Karpas-422 (cell line): ENCODE measurements around the gene RAB33B. TPM values are rescaled to one million over a fixed set of nuclear protein-coding genes. Genes with fewer than 3 reads are reported as not detected.

Experiments
- DNase-seq: peaks from one replicate; pipeline ENCODE4 v3.0.0-alpha.2; 2015
- H2AFZ ChIP-seq: fragments of 200-600 bp; sonication (generic); 2 replicates; pipeline ENCODE4 v1.6.1; 2014; ENCODE audit warnings: antibody characterized with exemption, low read length, mixed read lengths
- H3K27ac ChIP-seq: fragments of 200-600 bp; sonication (generic); 2 replicates; pipeline ENCODE4 v1.5.1; 2014; ENCODE audit warnings: mild to moderate bottlenecking, low read length, moderate library complexity
- H3K27me3 ChIP-seq: fragments of 200-600 bp; sonication (generic); 2 replicates; pipeline ENCODE4 v1.6.1; 2014; ENCODE audit warnings: low read length, mixed read lengths
- H3K36me3 ChIP-seq: fragments of 200-600 bp; sonication (generic); 2 replicates; pipeline ENCODE4 v1.6.1; 2014; ENCODE audit warnings: low read length, mixed read lengths; ENCODE audit not compliant: insufficient read depth
- H3K4me1 ChIP-seq: fragments of 200-600 bp; sonication (generic); 2 replicates; pipeline ENCODE4 v1.6.1; 2014; ENCODE audit warnings: mild to moderate bottlenecking, low read length, mixed read lengths
- H3K4me2 ChIP-seq: fragments of 200-600 bp; sonication (generic); 2 replicates; pipeline ENCODE4 v1.6.1; 2014; ENCODE audit warnings: low read length, low read depth, mild to moderate bottlenecking; ENCODE audit not compliant: poor library complexity, severe bottlenecking
- H3K4me3 ChIP-seq: fragments of 200-600 bp; sonication (generic); 2 replicates; pipeline ENCODE4 v1.5.1; 2014; ENCODE audit warnings: mild to moderate bottlenecking, antibody characterized with exemption, low read length, mixed read lengths
- H3K79me2 ChIP-seq: fragments of 200-600 bp; sonication (generic); 2 replicates; pipeline ENCODE4 v1.6.1; 2014; ENCODE audit warnings: mild to moderate bottlenecking, low read length, mixed read lengths
- H3K9ac ChIP-seq: fragments of 200-600 bp; sonication (generic); 2 replicates; pipeline ENCODE4 v1.6.0; 2014; ENCODE audit warnings: low read length
- H3K9me2 ChIP-seq: fragments of 200-600 bp; sonication (generic), shearing (Covaris generic); replicated peaks from 2 replicates; pipeline ENCODE4 v1.6.0; 2014; ENCODE audit warnings: mild to moderate bottlenecking, low read length, moderate library complexity; ENCODE audit not compliant: insufficient read depth
- H3K9me3 ChIP-seq: fragments of 300-700, 200-600 bp; sonication (generic); 2 replicates; pipeline ENCODE4 v1.6.1; 2014; ENCODE audit warnings: low read length, mixed read lengths
- H4K20me1 ChIP-seq: fragments of 200-600 bp; sonication (generic); 2 replicates; pipeline ENCODE4 v1.6.1; 2014; ENCODE audit warnings: mild to moderate bottlenecking, antibody characterized with exemption, low read length, low read depth; ENCODE audit not compliant: insufficient read depth
- total RNA-seq: library from RNA; depleted of rRNA; stranded (reverse); fragments of >200 nt; shearing (Covaris generic); gene quantifications from 2 replicates; pipeline ENCODE4 v1.2.3, GENCODE V29; 2014; ENCODE audit warnings: low replicate concordance

RAB33B gene
- total RNA-seq, 1 experiment from 2014 or later: 17.2 TPM

GRCh38 chr4:139483000-139483399 lies 29.1 kb downstream of the RAB33B start:
- no peak for DNase-seq
- H3K4me3 ChIP-seq: no peak overlapping the region

GRCh38 chr4:139484783-139485311 lies 30.9 kb downstream of the RAB33B start:
- H3K27me3 ChIP-seq: no peaks in the 10 kb centered on the region
- H3K9me2 ChIP-seq: no peaks in the 10 kb centered on the region
- no peak overlapping the region for H2AFZ ChIP-seq
- H3K9ac ChIP-seq: no peak overlapping the region
- no peak overlapping the region for H3K4me2 ChIP-seq
- H4K20me1 ChIP-seq: no peaks in the 10 kb centered on the region
- no peak for DNase-seq
- no peak overlapping the region for H3K27ac ChIP-seq
- no peaks in the 10 kb centered on the region for H3K79me2 ChIP-seq
- no peak overlapping the region for H3K4me3 ChIP-seq
- H3K4me1 ChIP-seq: 0 out of 2 replicates have a peak, but pooled peaks cover 2% of the 10 kb centered on the region
- no peaks in the 10 kb centered on the region for H3K9me3 ChIP-seq
- no peaks in the 10 kb centered on the region for H3K36me3 ChIP-seq

More at GRCh38 chr4:139483000-139483399, 29.1 kb downstream of the RAB33B start:
- no peaks in the 10 kb centered on the region for H3K9me3 ChIP-seq
- no peaks in the 10 kb centered on the region for H3K9me2 ChIP-seq
- no peaks in the 10 kb centered on the region for H3K27me3 ChIP-seq
- H3K36me3 ChIP-seq: no peaks in the 10 kb centered on the region
- H3K4me1 ChIP-seq: 0 out of 2 replicates have a peak, but pooled peaks cover 2% of the 10 kb centered on the region
- H2AFZ ChIP-seq: no peak overlapping the region
- H3K9ac ChIP-seq: no peak overlapping the region
- H3K27ac ChIP-seq: no peak overlapping the region
- no peaks in the 10 kb centered on the region for H3K79me2 ChIP-seq
- no peaks in the 10 kb centered on the region for H4K20me1 ChIP-seq
- H3K4me2 ChIP-seq: no peak overlapping the region

GRCh38 chr4:139488442-139488841 lies 34.5 kb downstream of the RAB33B start:
- no peak overlapping the region for H3K4me3 ChIP-seq
- no peaks in the 10 kb centered on the region for H3K4me1 ChIP-seq
- no peaks in the 10 kb centered on the region for H3K9me3 ChIP-seq
- H3K79me2 ChIP-seq: no peaks in the 10 kb centered on the region
- no peaks in the 10 kb centered on the region for H3K9me2 ChIP-seq
- 0 out of 2 replicates have a peak overlapping the region, but pooled peaks have one; percentile 10 for H2AFZ ChIP-seq
- H3K9ac ChIP-seq: no peak overlapping the region
- no peaks in the 10 kb centered on the region for H3K36me3 ChIP-seq
- peak overlapping the region; percentile 35 for H3K27ac ChIP-seq
- no peak overlapping the region for H3K4me2 ChIP-seq
- no peak for DNase-seq
- H4K20me1 ChIP-seq: no peaks in the 10 kb centered on the region
- H3K27me3 ChIP-seq: no peaks in the 10 kb centered on the region

- Histone ChIP-seq H3K4me1 (no peaks in the 10 kb centered on the region), H4K20me1 (no peaks in the 10 kb centered on the region), H3K9me2 (no peaks in the 10 kb centered on the region), H3K4me2 (no peak overlapping the region), H3K27ac (no peak overlapping the region), H3K9ac (no peak overlapping the region), H3K4me3 (no peak overlapping the region), H2AFZ (no peak overlapping the region), H3K9me3 (no peaks in the 10 kb centered on the region), H3K79me2 (no peaks in the 10 kb centered on the region), H3K36me3 (no peaks in the 10 kb centered on the region; the same call in 1 of the 2 replicates), H3K27me3 (no peaks in the 10 kb centered on the region)
- no peak for DNase-seq
Measured at GRCh38 chr4:139489638-139490037, 35.7 kb downstream of the RAB33B start.

- H3K79me2 ChIP-seq: no peaks in the 10 kb centered on the region
- H3K9me2 ChIP-seq: no peaks in the 10 kb centered on the region
- H3K9ac ChIP-seq: no peak overlapping the region
- no peaks in the 10 kb centered on the region for H3K27me3 ChIP-seq
- H3K4me1 ChIP-seq: no peaks in the 10 kb centered on the region
- no peak overlapping the region for H2AFZ ChIP-seq
- DNase-seq: no peak
- H3K36me3 ChIP-seq: no peaks in the 10 kb centered on the region; the same call in 1 of the 2 replicates
- no peak overlapping the region for H3K4me2 ChIP-seq
- no peak overlapping the region for H3K27ac ChIP-seq
- no peaks in the 10 kb centered on the region for H4K20me1 ChIP-seq
- H3K9me3 ChIP-seq: no peaks in the 10 kb centered on the region
- H3K4me3 ChIP-seq: no peak overlapping the region
Measured at GRCh38 chr4:139492429-139492828, 38.5 kb downstream of the RAB33B start.

GRCh38 chr4:139493176-139493575 lies 39.3 kb downstream of the RAB33B start:
- Histone ChIP-seq H3K36me3 (no peaks in the 10 kb centered on the region; the same call in 1 of the 2 replicates), H3K4me2 (no peak overlapping the region), H3K9me3 (no peaks in the 10 kb centered on the region), H3K4me1 (no peaks in the 10 kb centered on the region), H3K9ac (no peak overlapping the region), H3K27me3 (no peaks in the 10 kb centered on the region), H3K79me2 (no peaks in the 10 kb centered on the region), H2AFZ (no peak overlapping the region), H3K4me3 (no peak overlapping the region), H3K27ac (no peak overlapping the region), H3K9me2 (no peaks in the 10 kb centered on the region), H4K20me1 (no peaks in the 10 kb centered on the region)
- no peak for DNase-seq

GRCh38 chr4:139499186-139499585 lies 45.3 kb downstream of the RAB33B start:
- no peak overlapping the region for H2AFZ ChIP-seq
- no peak overlapping the region for H3K4me2 ChIP-seq
- H3K4me1 ChIP-seq: no peaks in the 10 kb centered on the region
- no peaks in the 10 kb centered on the region for H3K9me3 ChIP-seq
- no peak for DNase-seq
- H3K79me2 ChIP-seq: no peaks in the 10 kb centered on the region
- H3K36me3 ChIP-seq: no peaks in the 10 kb centered on the region; the same call in 1 of the 2 replicates
- H3K4me3 ChIP-seq: no peak overlapping the region
- no peaks in the 10 kb centered on the region for H3K27me3 ChIP-seq
- 0 out of 2 replicates have a peak overlapping the region, but pooled peaks have one; percentile 1 for H3K27ac ChIP-seq
- H3K9ac ChIP-seq: no peak overlapping the region
- no peaks in the 10 kb centered on the region for H3K9me2 ChIP-seq
- no peaks in the 10 kb centered on the region for H4K20me1 ChIP-seq

GRCh38 chr4:139501117-139501516 lies 47.2 kb downstream of the RAB33B start:
- Histone ChIP-seq H3K4me1 (no peaks in the 10 kb centered on the region), H3K27me3 (no peaks in the 10 kb centered on the region), H3K9ac (no peak overlapping the region), H4K20me1 (no peaks in the 10 kb centered on the region), H3K79me2 (no peaks in the 10 kb centered on the region), H3K36me3 (peaks cover 6% of the 10 kb centered on the region; the same call in 1 of the 2 replicates), H3K27ac (no peak overlapping the region), H3K9me2 (no peaks in the 10 kb centered on the region), H3K4me3 (no peak overlapping the region), H2AFZ (no peak overlapping the region), H3K4me2 (no peak overlapping the region), H3K9me3 (no peaks in the 10 kb centered on the region)
- no peak for DNase-seq
